Measurements from ENCODE around the gene COLEC11.

The COLEC11 gene

GRCh38 chr2:3649581-3649980 is 54.7 kb downstream of the COLEC11 start:
- Histone ChIP-seq H3K9me2 (replicated peaks; ENCODE audit: insufficient read depth, low read length) (no peaks in the 10 kb centered on the region), H3K4me2 (ENCODE audit: low read depth, low read length, poor library complexity, severe bottlenecking) (no peak overlapping the region), H3K79me2 (ENCODE audit: insufficient read depth, low read length) (no peaks in the 10 kb centered on the region)

GRCh38 chr2:3650140-3650920 is 55.4 kb downstream of the COLEC11 start:
- Histone ChIP-seq H2AFZ (ENCODE audit: low read depth, low read length, severe bottlenecking) (peak overlapping the region; percentile 76), H3K9me2 (replicated peaks; ENCODE audit: insufficient read depth, low read length) (no peaks in the 10 kb centered on the region), H3K9ac (ENCODE audit: low read length) (no peak overlapping the region), H3K36me3 (ENCODE audit: low read length) (no peaks in the 10 kb centered on the region), H3K79me2 (ENCODE audit: insufficient read depth, low read length) (no peaks in the 10 kb centered on the region), H3F3A (ENCODE audit: insufficient read depth) (no peaks in the 10 kb centered on the region), H3K4me2 (ENCODE audit: low read depth, low read length, poor library complexity, severe bottlenecking) (no peak overlapping the region), H3K4me3 (ENCODE audit: insufficient read depth, low read length, poor library complexity, severe bottlenecking) (no peak overlapping the region), H4K20me1 (ENCODE audit: low read depth, low read length) (no peaks in the 10 kb centered on the region), H3K27ac (ENCODE audit: low read depth, low read length) (no peak overlapping the region), H3K27me3 (ENCODE audit: low read length) (no peaks in the 10 kb centered on the region), H3K9me3 (ENCODE audit: insufficient read depth, low read length) (no peaks in the 10 kb centered on the region)
- TF ChIP-seq EZH2phosphoT487 (conservative IDR thresholded peaks at IDR 0.05; ENCODE audit: low read length) (no peak), CTCF (IDR thresholded peaks at IDR 0.05; ENCODE audit: insufficient read depth, low read length, poor library complexity, severe bottlenecking) (no peak)

More at GRCh38 chr2:3649581-3649980, 54.7 kb downstream of the COLEC11 start:
- TF ChIP-seq CTCF (IDR thresholded peaks at IDR 0.05; ENCODE audit: insufficient read depth, low read length, poor library complexity, severe bottlenecking) (no peak), EZH2phosphoT487 (conservative IDR thresholded peaks at IDR 0.05; ENCODE audit: low read length) (no peak)
- no peak overlapping the region for H2AFZ ChIP-seq (ENCODE audit: low read depth, low read length, severe bottlenecking)
- H3K27ac ChIP-seq (ENCODE audit: low read depth, low read length) = no peak overlapping the region
- H3K36me3 ChIP-seq (ENCODE audit: low read length) = no peaks in the 10 kb centered on the region
- no peaks in the 10 kb centered on the region for H4K20me1 ChIP-seq (ENCODE audit: low read depth, low read length)
- no peaks in the 10 kb centered on the region for H3F3A ChIP-seq (ENCODE audit: insufficient read depth)
- H3K4me3 ChIP-seq (ENCODE audit: insufficient read depth, low read length, poor library complexity, severe bottlenecking) = no peak overlapping the region
- no peaks in the 10 kb centered on the region for H3K9me3 ChIP-seq (ENCODE audit: insufficient read depth, low read length)
- no peaks in the 10 kb centered on the region for H3K27me3 ChIP-seq (ENCODE audit: low read length)
- H3K9ac ChIP-seq (ENCODE audit: low read length) = no peak overlapping the region

GRCh38 chr2:3651691-3652648 is 57.1 kb downstream of the COLEC11 start:
- H3K79me2 ChIP-seq (ENCODE audit: insufficient read depth, low read length) = no peaks in the 10 kb centered on the region
- no peaks in the 10 kb centered on the region for H3K27me3 ChIP-seq (ENCODE audit: low read length)
- TF ChIP-seq EZH2phosphoT487 (conservative IDR thresholded peaks at IDR 0.05; ENCODE audit: low read length) (no peak), CTCF (IDR thresholded peaks at IDR 0.05; ENCODE audit: insufficient read depth, low read length, poor library complexity, severe bottlenecking) (no peak)
- no peaks in the 10 kb centered on the region for H4K20me1 ChIP-seq (ENCODE audit: low read depth, low read length)
- peak overlapping the region; percentile 12 for H2AFZ ChIP-seq (ENCODE audit: low read depth, low read length, severe bottlenecking)
- H3K9ac ChIP-seq (ENCODE audit: low read length) = no peak overlapping the region; the same call in 1 of the 2 replicates
- H3K36me3 ChIP-seq (ENCODE audit: low read length) = no peaks in the 10 kb centered on the region
- no peaks in the 10 kb centered on the region for H3F3A ChIP-seq (ENCODE audit: insufficient read depth)
- no peak overlapping the region for H3K4me3 ChIP-seq (ENCODE audit: insufficient read depth, low read length, poor library complexity, severe bottlenecking)
- H3K4me2 ChIP-seq (ENCODE audit: low read depth, low read length, poor library complexity, severe bottlenecking) = peak overlapping the region; percentile 34
- H3K9me3 ChIP-seq (ENCODE audit: insufficient read depth, low read length) = no peaks in the 10 kb centered on the region
- H3K9me2 ChIP-seq (replicated peaks; ENCODE audit: insufficient read depth, low read length) = no peaks in the 10 kb centered on the region
- H3K27ac ChIP-seq (ENCODE audit: low read depth, low read length) = no peak overlapping the region

All from SU-DHL-6 (cell line).